Endothelial cell of umbilical vein (primary cell): ENCODE data around the gene CSRP1. TPM values are rescaled to one million over a fixed set of nuclear protein-coding genes. Genes with fewer than 3 reads are reported as not detected.

Source experiments
- BruUV-seq: library from RNA; stranded (reverse); fragments of 400-500 nt; replicated peaks from 2 replicates; lab custom pipeline; 2021; lab: Mats Ljungman, UMichigan
- CTCF ChIA-PET: fragments of 300-600, 350-600 bp; sonication (Branson Sonifier 250); formaldehyde crosslinking; loops from one replicate; lab custom pipeline; 2021; ENCODE audit warnings: antibody characterized with exemption, inconsistent platforms; lab: Charles Lee
- POLR2A ChIA-PET: fragments of 300-600, 350-600 bp; sonication (Branson Sonifier 250); formaldehyde crosslinking; loops from one replicate; lab custom pipeline; 2021; ENCODE audit warnings: antibody characterized with exemption, inconsistent platforms; lab: Charles Lee
- DNase-seq: peaks from one replicate; pipeline ENCODE4 v3.0.0-alpha.2; 2011; ENCODE audit warnings: low read depth, low spot score
- FAIRE-seq: peaks from 2 replicates; lab custom pipeline; 2011; peaks lifted over from hg19 to GRCh38; lab: Jason Lieb, UNC
- H2AFZ ChIP-seq: 2 replicates; pipeline ENCODE4 v1.6.0; 2012; ENCODE audit warnings: low read depth, low read length, control low read depth, inconsistent platforms
- H3K27ac ChIP-seq: 2 replicates; pipeline ENCODE4 v1.5.1; 2011; ENCODE audit warnings: low read depth, mild to moderate bottlenecking, control low read depth, low read length, moderate library complexity; ENCODE audit not compliant: insufficient read depth
- H3K27me3 ChIP-seq, 2 experiments: 2 replicates each; pipeline versions ENCODE4 v1.6.0 to v1.6.1; 2011; ENCODE audit warnings: low read length in 2 of 2, mixed read lengths in 1 of 2; ENCODE audit not compliant: control insufficient read depth in 2 of 2, insufficient read depth in 2 of 2
- H3K36me3 ChIP-seq, 2 experiments: 2 replicates in 1 of 2; 3 replicates in 1 of 2; pipeline ENCODE4 v1.5.1; 2011; ENCODE audit warnings: low read length in 2 of 2, mild to moderate bottlenecking in 1 of 2, moderate library complexity in 1 of 2; ENCODE audit not compliant: control insufficient read depth in 2 of 2, insufficient read depth in 2 of 2; ENCODE audit errors: extremely low read depth in 1 of 2
- H3K4me1 ChIP-seq: 3 replicates; pipeline ENCODE4 v1.5.1; 2011; ENCODE audit warnings: mild to moderate bottlenecking, low read length; ENCODE audit not compliant: control insufficient read depth, insufficient read depth; ENCODE audit errors: extremely low read depth
- H3K4me2 ChIP-seq: 2 replicates; pipeline ENCODE4 v1.6.1; 2011; ENCODE audit warnings: low read length, control low read depth, mixed read lengths; ENCODE audit not compliant: insufficient read depth
- H3K4me3 ChIP-seq, 3 experiments: fragments of 200-600 bp in 1 of 3; sonication (generic), shearing (Covaris generic) in 1 of 3; replicated peaks in 1 of 3; 2 replicates each; pipeline ENCODE4 v1.5.1; 2011 to 2016; ENCODE audit warnings: control low read depth in 3 of 3, low read length in 3 of 3, mild to moderate bottlenecking in 2 of 3, inconsistent platforms in 1 of 3, low read depth in 1 of 3, moderate library complexity in 1 of 3; ENCODE audit not compliant: insufficient read depth in 1 of 3
- H3K79me2 ChIP-seq: 2 replicates; pipeline ENCODE4 v1.6.0; 2012; ENCODE audit warnings: low read length, inconsistent platforms; ENCODE audit not compliant: control insufficient read depth, insufficient read depth
- H3K9ac ChIP-seq: replicated peaks from 2 replicates; pipeline ENCODE3; 2011; ENCODE audit warnings: low read length, control low read depth; ENCODE audit not compliant: insufficient read depth; ENCODE audit errors: extremely low read depth
- H3K9me1 ChIP-seq: replicated peaks from 3 replicates; pipeline ENCODE4 v1.6.0; 2011; ENCODE audit warnings: mild to moderate bottlenecking, low read length; ENCODE audit not compliant: control insufficient read depth, insufficient read depth; ENCODE audit errors: extremely low read depth
- H3K9me3 ChIP-seq: replicated peaks from 2 replicates; pipeline ENCODE4 v1.5.1; 2012; ENCODE audit warnings: low read length, inconsistent platforms; ENCODE audit not compliant: control insufficient read depth, insufficient read depth
- H4K20me1 ChIP-seq: replicated peaks from 2 replicates; pipeline ENCODE3; 2011; ENCODE audit warnings: mild to moderate bottlenecking, low read length; ENCODE audit not compliant: control insufficient read depth, insufficient read depth; ENCODE audit errors: extremely low read depth
- CTCF ChIP-seq, 2 donors: IDR thresholded peaks; 1 replicate in 1 of 2; 2 replicates in 1 of 2; pipeline ENCODE4 v1.5.1; 2011; ENCODE audit warnings: low read length in 2 of 2, mild to moderate bottlenecking in 2 of 2, moderate library complexity in 2 of 2, control low read depth in 1 of 2, inconsistent platforms in 1 of 2, low read depth in 1 of 2; ENCODE audit not compliant: insufficient read depth in 1 of 2; ENCODE audit errors: extremely low read depth in 1 of 2
- EZH2 ChIP-seq: IDR thresholded peaks from 2 replicates; pipeline ENCODE4 v1.6.1; 2012; ENCODE audit warnings: borderline replicate concordance, low read depth, mild to moderate bottlenecking, moderate library complexity, low read length, inconsistent platforms; ENCODE audit not compliant: severe bottlenecking
- FOS ChIP-seq: IDR thresholded peaks from 2 replicates; pipeline ENCODE4 v1.6.1; 2011; ENCODE audit warnings: mild to moderate bottlenecking, low read length, moderate library complexity, borderline replicate concordance; ENCODE audit not compliant: insufficient read depth
- GATA2 ChIP-seq: IDR thresholded peaks from 2 replicates; pipeline ENCODE4 v1.7.0; 2011; ENCODE audit warnings: low read depth, mild to moderate bottlenecking, moderate library complexity, mixed read lengths, low read length; ENCODE audit not compliant: insufficient read length, insufficient read depth
- JUN ChIP-seq: IDR thresholded peaks from 2 replicates; pipeline ENCODE4 v1.6.1; 2011; ENCODE audit warnings: borderline replicate concordance, low read depth; ENCODE audit not compliant: insufficient read length, insufficient read depth
- MAX ChIP-seq: IDR thresholded peaks from 2 replicates; pipeline ENCODE4 v1.6.1; 2011; ENCODE audit not compliant: insufficient read depth, insufficient read length
- MYC ChIP-seq: IDR thresholded peaks from one replicate; pipeline ENCODE4 v1.6.1; 2011; ENCODE audit warnings: mild to moderate bottlenecking, low read depth, low read length
- POLR2A ChIP-seq: IDR thresholded peaks from 2 replicates; pipeline ENCODE4 v1.6.1; 2012; ENCODE audit warnings: low read depth, mild to moderate bottlenecking, control low read depth, low read length
- POLR2AphosphoS5 ChIP-seq: IDR thresholded peaks from 2 replicates; pipeline ENCODE4 v1.6.1; 2012; ENCODE audit warnings: low read depth, mild to moderate bottlenecking, control low read depth, low read length, moderate library complexity; ENCODE audit not compliant: insufficient read depth
- dilution Hi-C: fragments of 300-500 bp; cut with MboI; formaldehyde crosslinking; loops from one replicate; pipeline ENCODE4 v1.15.0; 2019; ENCODE audit warnings: low sequenced_read_pairs; ENCODE audit not compliant: extremely low pct_ligation_motif_present
- intact Hi-C: fragments of 100-400 bp; cut with micrococcal nuclease; formaldehyde crosslinking; loops from one replicate; pipeline ENCODE4 v1.10.0; 2022
- polyA plus RNA-seq, 4 experiments: library from polyadenylated mRNA; depleted of rRNA in 3 of 4; stranded (reverse) in 3 of 4; unstranded in 1 of 4; fragments of >200 nt; gene quantifications; 2 replicates each; pipeline versions ENCODE4 v1.2.1 to v1.2.3, GENCODE V29; 2011 to 2012; ENCODE audit warnings: missing spikeins in 1 of 4
- total RNA-seq: library from RNA; stranded (reverse); gene quantifications from 2 replicates; pipeline ENCODE4 v1.2.3, GENCODE V29; 2021

Gene CSRP1
- total and polyA plus RNA-seq, 2 donors (not counting 3 experiments of a cell fraction or from before 2014, with no cell fraction given) = 393 to 510 TPM

- FAIRE-seq (no peak), DNase-seq (no peak)
- Histone ChIP-seq H3K4me1 (no peaks in the 10 kb centered on the region), H3K79me2 (no peaks in the 10 kb centered on the region), H3K36me3 (no peaks in the 10 kb centered on the region), H3K9me3 (no peaks in the 10 kb centered on the region), H4K20me1 (no peaks in the 10 kb centered on the region), H3K4me2 (no peak overlapping the region), H3K9me1 (no peaks in the 10 kb centered on the region), H2AFZ (no peak overlapping the region), H3K27ac (no peak overlapping the region), H3K4me3 (no peak overlapping the region), H3K9ac (no peak overlapping the region), H3K27me3 (no peaks in the 10 kb centered on the region)
- BruUV-seq = no TSS peak
- intact Hi-C loops = no loop called here
- ChIA-PET POLR2A (no interaction called here), CTCF (interaction anchor here (0.9 to 1.0 kb wide), 2 partner anchors 93 to 266 kb away, joined by 3 to 5 read pairs; no protein-coding TSS in a partner anchor)
- no peak for TF ChIP-seq MAX
- TF ChIP-seq POLR2AphosphoS5 = no peak
- TF ChIP-seq GATA2 = no peak
- no peak for TF ChIP-seq MYC
- TF ChIP-seq CTCF (IDR thresholded peaks at IDR 0.05; ENCODE audit: extremely low read depth in 1 of 2, insufficient read depth in 1 of 2, low read depth in 1 of 2, low read length in 2 of 2) = no peak
- TF ChIP-seq POLR2A = no peak
- TF ChIP-seq FOS = no peak
- TF ChIP-seq JUN = no peak
- TF ChIP-seq EZH2 = no peak
- dilution Hi-C loops = no loop called here
Measured at GRCh38 chr1:201528631-201529252, 21.8 kb upstream of the CSRP1 start.
